LHCN-M2 (cell line): ENCODE data around the gene IREB2. TPM values are rescaled to one million over a fixed set of nuclear protein-coding genes. Genes with fewer than 3 reads are reported as not detected.
"Not testable (repeated sequence)": the region's sequence is repeated elsewhere in the genome, so short reads cannot be mapped to it uniquely, and the experiment has no call there.

Experiments used
- DNase-seq: peaks from one replicate; pipeline ENCODE4 v3.0.0-alpha.2; 2012; ENCODE audit warnings: low read depth
- total RNA-seq: library from RNA; depleted of rRNA; stranded (reverse); fragments of >200 nt; gene quantifications from 2 replicates; pipeline ENCODE4 v1.2.3, GENCODE V29; 2014

Gene IREB2
- total RNA-seq, 1 experiment from 2014 or later: 16.4 TPM

- no peak for DNase-seq
These were observed 31.0 kb downstream of the IREB2 start for GRCh38 chr15:78469031-78469430.

GRCh38 chr15:78477295-78477694, 39.3 kb downstream of the IREB2 start:
- DNase-seq: no peak

GRCh38 chr15:78479650-78480049, 41.6 kb downstream of the IREB2 start:
- DNase-seq: no peak

GRCh38 chr15:78481917-78482316, 43.9 kb downstream of the IREB2 start:
- no peak for DNase-seq

GRCh38 chr15:78492872-78493271, 54.9 kb downstream of the IREB2 start:
- DNase-seq: peak; percentile 69

GRCh38 chr15:78501857-78502256, 63.8 kb downstream of the IREB2 start:
- no peak for DNase-seq

GRCh38 chr15:78502641-78503040, 64.6 kb downstream of the IREB2 start:
- no peak for DNase-seq

GRCh38 chr15:78506971-78507830, 69.2 kb downstream of the IREB2 start, which contains the start of gene HYKK:
Gene HYKK (plus strand): TSS chr15:78507577. CDS start chr15:78513089, 5,512 bp downstream.
- peak; percentile 95 for DNase-seq

GRCh38 chr15:78507831-78508160, 69.8 kb downstream of the IREB2 start:
- no peak for DNase-seq

- DNase-seq: no peak
These were observed 70.3 kb downstream of the IREB2 start for GRCh38 chr15:78508272-78508671.

GRCh38 chr15:78509726-78510312, 71.8 kb downstream of the IREB2 start:
- DNase-seq: peak; percentile 58

- DNase-seq: not testable (repeated sequence)
These were observed 82.0 kb downstream of the IREB2 start for GRCh38 chr15:78520035-78520434.

- DNase-seq: no peak
These were observed 86.2 kb downstream of the IREB2 start for GRCh38 chr15:78524230-78524629.

GRCh38 chr15:78527325-78527724, 89.3 kb downstream of the IREB2 start:
- no peak for DNase-seq

- no peak for DNase-seq
These were observed 95.3 kb downstream of the IREB2 start for GRCh38 chr15:78533331-78533730.

- peak; percentile 49 for DNase-seq
These were observed 98.1 kb downstream of the IREB2 start for GRCh38 chr15:78536134-78536533.

- DNase-seq: no peak
These were observed 99.4 kb downstream of the IREB2 start for GRCh38 chr15:78537266-78537905.

GRCh38 chr15:78538358-78538757, 100.3 kb downstream of the IREB2 start:
- DNase-seq: no peak

GRCh38 chr15:78539464-78540140, 101.6 kb downstream of the IREB2 start:
- not testable (repeated sequence) for DNase-seq

GRCh38 chr15:78540141-78540870, 102.3 kb downstream of the IREB2 start, which contains the start of gene PSMA4:
Gene PSMA4 (plus strand): TSS chr15:78540444. CDS start chr15:78541928, 1,484 bp downstream.
- peak; percentile 81 for DNase-seq
